Right renal cortex interstitium (tissue), 3 donors: Measurements from ENCODE around the gene CDC37L1. TPM values are rescaled to one million over a fixed set of nuclear protein-coding genes. Genes with fewer than 3 reads are reported as not detected.
"Not testable (repeated sequence)": the region's sequence is repeated elsewhere in the genome, so short reads cannot be mapped to it uniquely, and the experiment has no call there.

ENCODE experiments used
- DNase-seq, 3 donors: peaks; one replicate each; pipeline ENCODE4 v3.0.0-alpha.2; 2013; ENCODE audit warnings: low read depth in 3 of 3, low spot score in 2 of 3
- polyA plus RNA-seq, 3 donors: library from polyadenylated mRNA; unstranded; fragments of 120-200 nt; gene quantifications; one replicate each; pipeline ENCODE4 v1.2.1, GENCODE V29; 2013; ENCODE audit not compliant: insufficient read length in 3 of 3

CDC37L1 gene
- polyA plus RNA-seq: 10 to 100 TPM; 20.7 to 23.0 (median 20.8) TPM

DNA sequence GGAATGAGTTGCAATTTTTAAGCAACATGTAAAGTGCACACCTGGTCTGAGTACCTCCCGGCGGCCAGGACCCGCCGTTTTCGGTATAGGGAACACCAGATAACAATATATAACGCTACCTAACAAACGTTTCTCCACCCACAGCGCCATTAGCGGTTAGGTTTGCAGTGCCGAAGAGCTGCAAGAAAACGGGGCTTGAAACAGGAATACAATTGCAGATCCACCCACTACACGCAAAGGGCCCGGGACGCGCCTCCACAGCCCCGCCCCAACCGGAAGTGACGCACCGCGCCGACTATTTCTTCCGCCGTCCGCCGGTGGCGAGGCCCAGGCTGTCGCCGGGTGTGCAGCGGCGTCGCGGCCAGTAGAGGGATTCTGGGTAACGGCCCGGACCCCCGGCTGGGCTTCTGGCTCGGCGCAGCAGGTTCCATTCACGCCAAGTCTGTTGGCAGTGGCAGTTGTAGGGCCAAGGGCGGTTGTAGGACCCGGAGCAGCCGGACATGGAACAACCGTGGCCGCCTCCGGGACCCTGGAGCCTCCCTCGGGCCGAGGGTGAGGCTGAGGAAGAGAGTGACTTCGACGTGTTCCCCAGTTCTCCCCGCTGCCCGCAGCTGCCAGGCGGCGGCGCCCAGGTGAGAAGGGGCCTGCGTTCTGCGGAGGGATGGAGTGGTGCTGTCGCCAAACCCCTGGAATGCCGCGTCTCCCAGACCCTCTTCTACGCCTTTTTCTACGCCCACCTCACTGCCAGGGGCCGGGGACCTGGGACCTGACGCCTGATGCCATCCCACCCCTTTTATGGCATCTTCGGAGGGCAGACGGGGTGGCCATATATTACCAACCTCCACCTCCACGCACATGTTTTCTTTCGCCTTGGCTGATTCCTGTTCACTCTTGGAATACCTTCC lies at the start of gene CDC37L1:
CDC37L1 (plus strand) TSS at position 302 of the 905 bp plus-strand sequence; CDS start at position 501, 199 bp downstream.
- peak; percentile 85 to 94 (median 91) for DNase-seq

DNA sequence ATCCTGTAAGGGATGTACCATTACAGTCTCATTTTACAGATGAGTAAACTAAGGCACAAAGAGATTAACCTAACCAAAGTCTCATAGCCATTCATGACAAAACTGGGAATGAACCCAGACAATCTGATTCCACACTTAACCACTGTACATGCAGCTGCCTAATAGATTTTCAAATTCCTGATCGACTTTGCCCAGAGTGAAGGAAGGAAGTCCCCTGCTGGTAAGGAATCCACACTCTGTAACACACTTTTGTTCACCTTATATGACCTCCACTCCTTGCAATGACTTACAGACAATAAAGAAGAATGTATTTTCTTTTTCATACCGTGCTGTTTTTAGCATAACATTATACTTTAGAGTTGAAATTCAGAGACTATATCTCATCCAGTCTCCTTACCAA lies 48.5 kb upstream of the CDC37L1 start:
- no peak for DNase-seq

DNA sequence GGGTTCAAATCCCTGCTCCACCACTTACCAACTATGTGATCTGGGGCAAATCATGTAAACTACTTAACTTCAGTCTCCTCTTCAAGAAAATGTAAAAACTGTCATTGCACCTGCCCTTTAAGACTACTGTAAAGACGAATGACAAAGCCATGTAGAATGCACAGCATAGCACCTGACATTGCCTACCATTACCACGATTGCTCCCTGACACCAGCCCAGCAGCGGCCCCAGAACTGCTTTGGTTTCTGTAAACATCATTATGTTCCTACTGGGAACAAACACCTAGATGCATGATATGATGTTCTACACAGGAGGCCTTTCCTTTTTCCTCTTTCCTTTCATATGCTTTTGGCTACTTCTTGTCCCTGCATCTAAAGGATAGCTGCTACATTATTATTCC lies 40.4 kb upstream of the CDC37L1 start:
- DNase-seq: no peak

DNA sequence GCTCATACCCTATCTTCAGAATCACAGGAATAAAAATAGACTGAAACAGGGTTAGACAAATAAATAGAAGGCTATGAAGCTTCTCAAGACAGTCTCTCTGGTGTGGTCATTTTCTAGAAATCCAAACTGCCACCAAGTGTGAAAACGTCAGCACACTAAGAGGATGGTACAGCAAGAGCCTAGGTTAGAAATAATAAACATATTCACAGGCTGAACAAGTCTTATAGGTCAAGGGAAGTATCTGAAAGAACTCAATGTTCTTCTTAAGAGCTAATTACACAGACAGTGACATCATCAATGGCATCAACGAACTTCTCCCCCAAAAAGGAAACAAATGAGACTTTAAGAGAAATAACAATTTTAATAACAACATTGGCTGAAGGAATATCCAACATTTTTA lies 39.9 kb upstream of the CDC37L1 start:
- DNase-seq: no peak

DNA sequence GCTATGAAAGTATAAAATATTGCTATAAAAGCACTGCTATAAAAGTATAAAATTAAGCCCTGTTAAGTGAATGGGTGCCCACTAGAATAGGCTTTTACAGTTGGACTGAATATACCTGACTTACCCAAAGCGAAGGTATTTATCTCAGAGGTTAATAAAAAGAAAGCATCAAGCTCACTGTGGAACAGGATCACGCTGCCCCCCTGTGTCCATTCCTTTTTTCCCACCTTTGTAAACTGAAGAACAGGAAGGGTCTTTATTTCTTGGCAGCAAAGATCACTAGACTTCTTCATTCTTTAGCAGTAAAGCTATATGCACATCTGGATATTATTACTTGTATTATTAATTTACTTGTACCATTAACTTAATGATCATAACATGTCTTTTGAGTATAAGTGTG lies 39.3 kb upstream of the CDC37L1 start:
- DNase-seq: no peak

DNA sequence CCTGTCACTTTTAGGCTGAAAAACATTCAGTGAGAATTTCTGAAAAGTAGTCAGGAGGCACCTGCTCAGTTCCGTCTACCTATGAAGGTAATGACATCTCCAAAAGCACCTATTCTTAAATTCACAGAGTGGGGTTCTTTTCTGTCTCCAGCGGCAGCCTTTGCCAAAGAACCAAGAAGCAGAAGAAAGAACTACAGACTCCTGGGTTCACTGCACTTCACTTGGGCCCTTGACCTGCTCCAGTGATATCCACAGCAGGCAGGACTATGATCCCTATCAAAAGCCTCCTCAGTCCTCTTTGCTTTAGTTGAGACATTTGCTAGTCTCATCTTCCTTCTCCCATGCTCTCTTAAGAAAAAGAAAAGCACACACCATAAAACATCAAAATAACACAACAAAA lies 37.0 kb upstream of the CDC37L1 start:
- no peak for DNase-seq

DNA sequence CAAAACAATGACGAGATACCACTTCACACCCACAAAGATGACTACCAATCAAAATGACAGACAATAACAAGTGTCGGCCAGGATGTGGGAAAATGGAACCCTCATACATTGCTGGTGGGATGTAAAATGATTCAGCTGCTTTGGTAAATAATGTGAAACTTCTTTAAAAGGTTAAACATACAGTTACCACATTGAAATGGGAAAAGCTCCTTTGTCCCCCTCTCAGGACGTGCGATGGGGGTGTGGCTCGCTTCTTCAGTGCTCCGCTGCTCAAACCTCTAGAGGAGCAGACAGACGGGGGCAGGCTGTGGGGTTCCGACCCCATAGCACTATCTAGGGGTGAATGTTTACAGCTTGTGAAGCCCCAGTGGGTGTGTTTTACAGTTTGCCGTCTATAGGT lies 25.3 kb upstream of the CDC37L1 start:
- DNase-seq: no peak

DNA sequence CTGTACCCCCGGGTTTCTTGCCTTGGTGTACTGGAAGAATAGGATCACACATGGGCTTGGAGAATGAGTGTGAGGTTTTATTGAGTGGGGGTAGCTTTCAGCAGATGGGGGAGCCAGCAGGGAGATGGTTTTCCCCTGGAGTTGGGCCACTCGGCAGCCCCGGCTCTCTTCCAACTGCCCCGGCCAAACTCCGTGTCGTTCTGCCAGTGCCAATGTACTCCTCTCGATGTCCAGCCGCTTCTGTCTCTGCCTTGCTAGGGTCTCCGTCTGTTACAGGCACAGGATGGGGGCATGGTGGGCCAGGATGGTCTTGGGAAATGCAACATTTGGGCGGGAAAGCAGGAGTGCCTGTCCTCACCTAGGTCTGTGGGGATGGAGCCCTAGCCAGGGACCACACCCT lies 24.8 kb upstream of the CDC37L1 start:
- DNase-seq: no peak

DNA sequence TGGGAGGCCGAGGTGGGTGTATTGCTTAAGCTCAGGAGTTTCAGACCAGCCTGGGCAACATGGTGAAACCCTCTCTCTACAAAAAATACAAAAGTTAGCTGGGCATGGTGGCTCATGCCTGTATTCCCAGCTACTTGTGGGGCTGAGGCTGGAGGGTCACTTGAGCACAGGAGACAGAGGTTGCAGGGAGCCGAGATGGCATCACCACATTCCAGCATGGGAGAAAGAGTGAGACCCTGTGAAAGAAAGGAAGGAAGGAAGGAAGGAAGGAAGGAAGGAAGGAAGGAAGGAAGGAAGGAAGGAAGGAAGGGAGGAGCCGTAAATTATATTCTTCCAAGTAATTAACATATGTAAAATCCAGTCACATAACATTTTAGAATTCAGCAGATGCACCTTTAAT lies 23.2 kb upstream of the CDC37L1 start:
- not testable (repeated sequence) for DNase-seq

DNA sequence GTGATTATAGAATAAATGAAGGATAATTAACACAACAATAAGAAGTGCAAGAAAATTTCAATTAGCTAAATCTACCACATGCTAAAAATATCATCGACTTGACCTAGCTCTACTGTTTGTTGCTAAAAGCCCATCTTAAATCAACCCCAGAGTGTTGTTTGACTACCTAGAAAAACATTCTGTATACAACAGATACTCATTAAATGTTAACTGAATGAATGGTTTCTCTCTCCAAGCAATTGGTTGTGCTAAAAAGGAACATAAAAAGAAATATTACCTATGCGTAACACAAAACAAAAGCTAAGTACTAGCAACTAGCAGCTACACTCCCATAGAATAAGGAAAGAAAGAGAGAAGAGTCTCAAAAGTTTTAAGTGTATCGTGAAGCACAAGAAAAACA lies 22.7 kb upstream of the CDC37L1 start:
- DNase-seq: no peak

DNA sequence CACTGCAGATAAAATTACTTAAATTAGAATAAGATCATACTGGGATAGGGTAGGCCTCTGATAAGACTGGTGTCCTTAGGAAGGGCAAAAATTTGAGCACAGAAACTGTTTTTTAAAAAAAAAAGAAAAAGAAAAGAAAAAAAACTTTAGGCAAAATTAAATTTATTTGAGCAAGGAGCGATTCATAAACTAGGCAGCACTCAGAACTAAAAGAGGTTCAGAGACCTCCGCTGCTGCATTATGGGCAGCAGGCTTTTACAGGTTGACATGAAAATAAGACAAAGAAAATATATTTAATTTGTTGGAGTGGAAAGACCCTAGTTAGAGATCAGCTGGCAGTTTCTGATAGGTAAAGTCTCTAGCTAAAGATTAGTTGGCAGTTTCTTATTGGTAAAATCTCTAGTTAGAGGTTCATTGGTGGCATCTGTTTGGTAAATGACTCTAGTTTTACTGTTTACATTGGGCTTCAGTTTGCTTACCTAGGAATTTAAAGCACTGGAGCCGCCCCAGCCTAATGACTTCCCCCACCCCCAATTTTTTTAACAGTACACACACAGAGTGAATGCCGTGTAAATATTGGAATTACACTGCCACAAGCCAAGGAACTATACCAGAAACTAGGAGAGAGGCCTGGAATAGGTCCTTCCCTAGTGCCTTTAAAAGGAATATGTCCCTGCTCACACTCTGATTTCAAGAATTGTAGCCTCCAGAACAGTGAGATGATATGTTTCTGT lies 21.8 kb upstream of the CDC37L1 start:
- no peak for DNase-seq

DNA sequence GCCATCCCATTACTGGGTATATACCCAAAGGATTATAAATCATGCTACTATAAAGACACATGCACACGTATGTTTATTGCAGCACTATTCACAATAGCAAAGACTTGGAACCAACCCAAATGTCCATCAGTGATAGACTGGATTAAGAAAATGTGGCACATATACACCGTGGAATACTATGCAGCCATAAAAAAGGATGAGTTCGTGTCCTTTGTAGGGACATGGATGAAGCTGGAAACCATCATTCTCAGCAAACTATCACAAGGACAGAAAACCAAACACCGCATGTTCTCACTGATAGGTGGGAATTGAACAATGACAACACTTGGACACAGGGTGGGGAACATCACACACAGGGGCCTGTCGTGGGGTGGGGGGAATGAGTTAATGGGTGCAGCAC lies 18.7 kb upstream of the CDC37L1 start:
- not testable (repeated sequence) for DNase-seq

DNA sequence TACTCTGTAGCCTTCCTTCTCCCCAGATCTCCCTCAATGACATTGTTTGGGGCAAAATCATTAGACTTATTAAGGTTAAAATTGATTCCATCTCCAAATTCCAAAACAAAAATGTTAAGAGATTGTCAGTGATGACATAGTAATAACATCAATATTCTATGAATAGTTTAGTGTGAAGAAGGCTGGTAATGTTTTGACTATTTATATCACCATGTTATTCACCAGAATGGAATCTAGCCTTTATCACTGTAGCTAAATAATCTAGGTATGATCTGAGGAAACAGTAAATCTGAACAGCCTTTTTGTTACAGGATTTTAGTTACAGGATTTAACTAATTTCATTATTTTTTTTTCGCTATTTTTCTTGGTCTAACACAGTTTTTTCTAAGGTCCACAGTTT lies 18.2 kb upstream of the CDC37L1 start:
- DNase-seq: no peak

DNA sequence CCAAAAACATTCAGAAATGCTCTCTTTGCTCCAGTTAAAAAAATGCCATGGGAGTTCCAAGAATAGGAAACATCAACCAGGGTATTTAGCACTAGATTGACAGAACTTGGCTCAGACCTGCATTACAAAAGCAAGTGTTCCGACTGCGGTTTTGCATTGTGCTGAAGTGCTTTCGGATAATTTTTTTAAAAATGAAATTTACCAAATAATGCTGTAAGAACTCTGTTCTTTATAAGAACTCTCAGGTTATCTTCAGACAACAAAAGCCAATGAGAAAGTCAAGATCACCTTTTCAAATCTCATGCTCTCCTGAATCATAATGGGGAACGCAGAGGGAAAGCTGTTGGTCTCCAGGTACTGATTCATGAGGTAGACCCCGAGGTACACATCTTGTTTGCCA lies 17.8 kb upstream of the CDC37L1 start:
- DNase-seq: no peak

DNA sequence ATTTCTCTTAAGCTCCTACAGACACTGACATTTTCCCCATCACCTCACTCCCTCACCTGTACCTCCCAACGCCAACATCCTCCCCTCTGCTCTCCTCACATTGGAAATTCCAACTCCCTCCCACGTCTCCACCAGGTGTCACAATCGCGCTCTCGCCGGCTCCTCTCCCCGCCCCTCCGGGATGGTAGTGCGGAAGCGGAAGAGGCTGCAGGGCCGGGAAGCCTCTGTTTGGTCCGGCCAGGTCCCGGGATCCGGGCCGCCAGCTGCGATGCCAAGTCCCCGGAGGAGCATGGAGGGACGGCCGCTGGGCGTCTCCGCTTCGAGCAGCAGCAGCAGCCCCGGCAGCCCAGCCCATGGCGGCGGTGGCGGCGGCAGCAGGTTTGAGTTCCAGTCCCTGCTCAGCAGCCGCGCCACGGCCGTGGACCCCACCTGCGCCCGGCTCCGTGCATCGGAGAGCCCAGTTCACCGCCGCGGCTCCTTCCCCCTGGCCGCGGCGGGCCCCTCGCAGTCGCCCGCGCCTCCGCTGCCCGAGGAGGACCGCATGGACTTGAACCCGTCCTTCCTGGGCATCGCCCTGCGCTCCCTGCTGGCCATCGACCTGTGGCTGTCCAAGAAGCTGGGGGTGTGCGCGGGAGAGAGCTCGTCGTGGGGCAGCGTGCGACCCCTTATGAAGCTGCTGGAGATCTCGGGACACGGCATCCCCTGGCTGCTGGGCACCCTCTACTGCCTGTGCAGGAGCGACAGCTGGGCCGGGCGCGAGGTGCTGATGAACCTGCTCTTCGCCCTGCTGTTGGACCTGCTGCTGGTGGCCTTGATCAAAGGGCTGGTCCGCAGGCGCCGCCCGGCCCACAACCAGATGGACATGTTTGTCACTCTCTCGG lies 17.0 kb upstream of the CDC37L1 start, which contains the start of gene PLPP6:
PLPP6 (plus strand) TSS at position 187 of the 881 bp plus-strand sequence; CDS start at position 269, 82 bp downstream.
- peak in 2 of 3 donors; percentile 66 to 79 for DNase-seq

DNA sequence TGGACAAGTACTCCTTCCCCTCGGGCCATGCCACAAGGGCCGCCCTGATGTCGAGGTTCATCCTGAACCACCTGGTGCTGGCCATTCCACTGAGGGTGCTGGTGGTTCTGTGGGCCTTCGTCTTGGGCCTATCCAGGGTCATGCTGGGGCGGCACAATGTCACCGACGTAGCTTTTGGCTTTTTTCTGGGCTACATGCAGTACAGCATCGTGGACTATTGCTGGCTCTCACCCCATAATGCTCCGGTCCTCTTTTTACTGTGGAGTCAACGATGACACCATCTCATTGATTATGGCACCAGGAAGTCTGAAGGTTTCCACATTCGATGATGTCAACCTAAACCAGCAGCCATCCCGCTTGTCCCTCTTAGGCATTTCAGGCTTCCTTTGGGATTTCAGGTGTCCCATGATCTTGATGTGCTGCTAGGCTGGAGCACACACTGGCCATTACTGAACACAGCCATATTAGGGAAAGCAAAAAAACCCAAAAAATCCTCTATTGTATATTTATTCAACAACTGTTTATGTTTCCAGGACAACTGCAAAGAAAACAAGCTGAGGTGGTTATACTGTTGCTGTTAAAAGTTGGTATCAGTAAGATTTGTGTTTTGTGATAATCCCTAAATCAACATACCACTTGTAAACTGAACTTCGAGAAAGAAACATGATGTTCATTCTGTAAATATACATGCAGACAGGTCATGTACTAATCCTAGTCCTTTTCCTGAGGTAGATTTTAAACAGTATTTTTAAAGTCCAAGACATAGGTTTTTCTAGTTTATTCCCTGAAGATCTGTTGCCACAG lies 16.2 kb upstream of the CDC37L1 start:
- no peak for DNase-seq

DNA sequence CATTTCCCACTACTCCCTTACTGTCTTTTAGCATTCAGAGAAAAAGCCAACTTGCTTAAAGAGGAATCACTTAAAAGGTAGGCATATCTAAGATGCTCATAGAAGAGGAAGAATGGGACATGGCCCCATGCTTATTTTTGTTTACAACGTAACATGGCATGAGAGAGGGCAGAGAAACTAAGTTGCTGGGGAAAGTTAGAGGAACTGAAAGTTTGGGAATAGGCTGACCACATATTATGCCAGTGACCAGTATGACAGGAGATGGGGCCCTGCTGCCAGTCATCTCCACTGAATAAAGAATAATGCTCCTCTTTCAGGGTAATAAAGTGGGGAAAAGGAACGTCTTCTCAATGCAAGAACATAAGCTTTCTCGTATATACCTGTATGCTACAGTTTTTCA lies 15.4 kb upstream of the CDC37L1 start:
- DNase-seq: no peak

DNA sequence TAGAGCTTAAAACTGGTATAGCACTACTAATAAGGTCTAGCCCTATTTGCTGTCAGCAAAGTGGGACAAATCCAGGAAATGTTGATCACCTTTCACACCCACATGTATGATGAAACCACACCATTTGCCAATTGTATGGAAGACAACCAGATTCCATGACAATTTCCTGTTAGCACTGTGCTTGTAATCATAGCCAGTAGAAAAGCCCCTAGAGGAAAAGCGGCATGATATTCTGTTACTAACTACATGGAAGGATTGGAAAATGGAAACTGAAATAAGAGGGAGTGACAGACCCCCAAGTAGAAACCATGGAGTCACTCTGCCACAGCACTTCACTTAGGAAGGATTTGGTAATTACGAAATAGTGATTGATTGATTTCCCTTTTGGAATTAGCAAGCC lies 14.0 kb upstream of the CDC37L1 start:
- no peak for DNase-seq

DNA sequence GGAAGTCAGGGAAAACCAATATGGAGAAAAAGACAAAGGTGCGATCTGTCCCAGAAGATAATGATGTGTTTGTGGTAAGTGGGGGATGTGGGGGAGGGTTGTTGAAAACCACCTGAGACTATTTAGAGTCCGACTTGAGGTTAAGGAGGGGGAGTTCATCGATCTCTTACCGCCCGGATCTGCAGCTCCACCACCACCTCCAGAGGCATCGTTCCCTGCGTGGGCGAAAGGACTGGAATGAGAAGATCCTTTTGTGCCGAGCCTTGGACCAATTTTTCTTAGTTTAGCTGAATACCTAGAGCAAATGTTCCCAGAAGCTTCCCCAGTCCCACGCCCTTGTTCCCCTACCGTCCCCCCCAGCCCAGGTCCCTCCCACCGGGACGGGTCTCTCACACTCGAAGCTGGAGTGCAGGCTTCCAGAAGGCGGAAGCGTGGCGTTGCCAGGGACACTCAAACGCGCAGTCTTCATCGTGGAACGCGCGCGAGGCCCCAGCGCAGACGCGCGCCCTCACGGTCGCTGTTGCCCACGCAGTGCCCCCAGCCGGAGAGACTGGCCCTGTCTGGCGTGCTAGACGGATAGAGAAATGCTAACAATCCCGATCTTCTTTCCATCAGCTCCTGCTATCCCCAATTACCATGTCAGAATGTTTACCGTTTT lies 13.2 kb upstream of the CDC37L1 start, which contains the start of gene SPATA6L:
SPATA6L (minus strand) TSS at position 439 of the 658 bp plus-strand sequence; CDS start at position 209, 230 bp downstream.
- no peak for DNase-seq
